Mononuclear cell (primary cell): ENCODE measurements around the gene RALB. TPM values are rescaled to one million over a fixed set of nuclear protein-coding genes. Genes with fewer than 3 reads are reported as not detected.

Experiments used
- H3K27me3 ChIP-seq: 2 replicates; pipeline ENCODE4 v1.6.0; 2011; ENCODE audit warnings: low read length, control low read depth; ENCODE audit not compliant: insufficient read depth
- H3K4me1 ChIP-seq: 2 replicates; pipeline ENCODE4 v1.5.1; 2011; ENCODE audit warnings: mild to moderate bottlenecking, low read length, control low read depth; ENCODE audit not compliant: insufficient read depth
- H3K4me3 ChIP-seq: 2 replicates; pipeline ENCODE4 v1.5.1; 2011; ENCODE audit warnings: mild to moderate bottlenecking, low read length, moderate library complexity
- H3K9me3 ChIP-seq: 2 replicates; pipeline ENCODE4 v1.5.1; 2011; ENCODE audit warnings: low read depth, mild to moderate bottlenecking, control low read depth, low read length
- total RNA-seq: library from RNA; depleted of rRNA; stranded (reverse); fragments of >200 nt; gene quantifications from one replicate; pipeline ENCODE4 v1.2.3, GENCODE V29; 2012

RALB gene
- total RNA-seq, 1 donor: 22.1 TPM

DNA sequence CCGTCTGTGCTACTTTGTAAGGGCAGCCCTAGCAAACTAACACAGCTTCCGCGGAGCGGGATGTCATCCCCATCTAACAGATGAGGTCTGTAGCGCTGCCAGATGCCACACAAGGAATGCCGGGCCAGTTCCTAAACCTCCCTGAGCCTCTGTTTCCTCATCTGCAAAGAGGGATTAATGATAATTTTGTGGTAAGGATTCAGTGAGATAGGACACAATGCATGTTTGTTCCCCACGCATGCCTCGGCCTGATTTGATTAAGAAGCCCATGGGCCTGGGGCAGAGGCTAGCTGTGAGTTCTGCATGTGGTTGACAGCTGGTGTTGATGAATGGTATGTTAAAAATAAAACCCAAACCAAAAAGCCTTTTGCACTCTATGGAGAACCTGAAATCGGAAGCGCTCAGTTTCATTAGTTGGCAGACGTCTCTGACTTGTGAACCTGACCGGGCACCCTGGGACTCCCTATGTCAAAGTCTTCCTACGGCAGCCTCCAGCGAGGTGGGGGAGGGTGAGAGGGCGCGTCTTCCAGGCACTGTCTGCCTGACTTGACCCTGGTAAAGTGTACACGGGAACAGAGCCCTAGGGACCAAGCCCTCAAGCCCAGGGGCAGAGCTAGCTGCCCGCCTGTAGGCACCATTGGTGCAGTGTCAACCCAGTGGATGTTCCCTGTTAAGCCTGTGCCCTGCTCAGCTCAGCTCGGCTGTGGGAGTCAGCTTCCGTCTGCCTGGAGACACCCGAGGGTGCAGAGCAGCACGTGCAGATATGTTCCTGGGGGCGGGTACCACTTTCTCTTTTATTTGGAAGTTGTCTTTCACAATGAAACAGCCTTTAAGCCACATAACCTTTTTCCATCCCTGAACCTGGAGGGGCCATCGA lies 78.5 kb downstream of the RALB start:
- Histone ChIP-seq H3K4me1 (no peaks in the 10 kb centered on the region), H3K27me3 (no peaks in the 10 kb centered on the region), H3K9me3 (no peaks in the 10 kb centered on the region), H3K4me3 (no peak overlapping the region)

DNA sequence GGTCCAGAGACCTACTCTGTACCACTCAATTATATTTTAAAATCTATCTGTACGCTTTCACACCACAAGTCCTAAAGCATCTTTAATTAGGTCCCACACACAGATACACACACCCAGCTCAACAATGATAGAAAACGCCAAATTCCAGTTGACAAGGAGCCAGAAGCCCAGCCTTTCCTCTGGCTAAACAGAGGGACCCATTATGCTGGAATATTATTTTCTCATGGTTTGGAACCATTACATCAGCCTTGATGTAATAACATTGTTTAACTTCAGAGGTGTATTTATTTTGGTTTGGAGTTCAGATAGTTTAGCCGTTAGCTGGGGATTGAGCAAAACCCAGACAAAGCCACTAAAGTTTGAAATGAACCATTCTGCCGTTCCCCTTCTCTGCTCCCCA lies 79.3 kb downstream of the RALB start:
- H3K27me3 ChIP-seq: no peaks in the 10 kb centered on the region

DNA sequence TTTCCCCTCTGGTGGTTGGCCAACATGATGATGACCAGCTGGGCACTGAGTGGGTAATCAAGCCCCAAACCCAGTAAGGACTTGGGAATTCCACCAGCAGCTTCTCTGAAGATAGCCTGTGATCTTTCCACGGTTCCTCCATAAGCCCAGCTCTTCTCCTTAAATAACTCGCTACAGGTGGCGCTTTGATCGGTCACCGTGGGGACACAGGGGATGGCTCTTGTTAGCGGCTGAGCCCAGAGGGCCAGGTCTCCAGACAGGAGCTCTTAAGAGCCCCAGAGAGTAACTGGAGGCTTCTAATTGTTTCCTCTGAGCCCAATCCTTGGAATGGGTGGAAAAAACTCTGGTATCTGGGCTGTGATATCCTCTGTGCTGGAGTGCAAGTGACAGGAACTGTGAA lies 79.7 kb downstream of the RALB start:
- Histone ChIP-seq H3K4me1 (no peaks in the 10 kb centered on the region), H3K27me3 (no peaks in the 10 kb centered on the region), H3K4me3 (no peak overlapping the region), H3K9me3 (no peaks in the 10 kb centered on the region)

More for the DNA sequence above, 79.3 kb downstream of the RALB start:
- Histone ChIP-seq H3K9me3 (no peaks in the 10 kb centered on the region), H3K4me3 (no peak overlapping the region), H3K4me1 (no peaks in the 10 kb centered on the region)

DNA sequence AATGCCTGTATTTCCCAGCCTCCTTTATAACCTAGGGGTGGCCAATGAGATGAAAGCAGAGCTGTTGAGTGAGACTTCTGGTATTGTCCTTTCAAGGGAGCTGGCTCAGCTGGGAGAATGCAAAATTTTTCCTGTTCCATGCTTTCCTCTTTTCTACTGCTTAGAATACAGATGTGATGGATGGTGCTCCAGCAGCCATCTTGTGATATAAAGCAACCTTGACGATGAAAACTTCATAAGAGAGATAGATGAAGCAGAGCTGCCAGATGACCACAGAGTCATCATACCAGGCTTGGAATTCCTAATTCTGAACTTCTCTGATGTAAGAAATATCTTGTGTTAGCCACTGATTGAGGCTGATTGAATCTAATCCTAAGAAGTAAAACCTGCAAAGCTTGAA lies 81.4 kb downstream of the RALB start:
- Histone ChIP-seq H3K27me3 (no peaks in the 10 kb centered on the region), H3K4me3 (no peak overlapping the region), H3K4me1 (peaks cover 14% of the 10 kb centered on the region), H3K9me3 (no peaks in the 10 kb centered on the region)

DNA sequence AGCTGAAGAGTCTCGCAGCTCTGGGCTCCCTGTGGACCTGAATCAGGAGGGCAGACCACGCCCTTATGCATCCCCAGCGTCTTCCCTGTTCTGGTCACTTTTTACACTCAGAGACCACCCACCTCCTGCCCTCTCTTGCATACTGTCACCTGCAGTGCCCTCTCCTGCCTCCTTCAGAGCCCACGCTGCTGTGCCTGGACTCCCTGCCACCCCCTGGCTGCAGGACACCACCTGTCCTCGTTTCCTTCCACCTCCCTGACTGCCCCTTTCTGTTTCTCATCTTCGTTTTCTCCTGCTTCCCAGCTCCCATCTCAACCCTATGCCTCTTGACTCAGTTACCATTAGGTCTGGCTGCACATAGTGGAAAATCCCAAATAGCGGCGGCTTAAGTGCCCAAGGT lies 84.1 kb downstream of the RALB start:
- H3K27me3 ChIP-seq: peaks cover 8% of the 10 kb centered on the region
- no peaks in the 10 kb centered on the region for H3K9me3 ChIP-seq
- no peak overlapping the region for H3K4me3 ChIP-seq

GRCh38 chr2:120338015-120338414 lies 85.4 kb downstream of the RALB start:
- Histone ChIP-seq H3K4me3 (no peak overlapping the region), H3K27me3 (peaks cover 20% of the 10 kb centered on the region), H3K9me3 (no peaks in the 10 kb centered on the region), H3K4me1 (peaks cover 36% of the 10 kb centered on the region)

More for the DNA sequence above, 84.1 kb downstream of the RALB start:
- peaks cover 24% of the 10 kb centered on the region for H3K4me1 ChIP-seq

DNA sequence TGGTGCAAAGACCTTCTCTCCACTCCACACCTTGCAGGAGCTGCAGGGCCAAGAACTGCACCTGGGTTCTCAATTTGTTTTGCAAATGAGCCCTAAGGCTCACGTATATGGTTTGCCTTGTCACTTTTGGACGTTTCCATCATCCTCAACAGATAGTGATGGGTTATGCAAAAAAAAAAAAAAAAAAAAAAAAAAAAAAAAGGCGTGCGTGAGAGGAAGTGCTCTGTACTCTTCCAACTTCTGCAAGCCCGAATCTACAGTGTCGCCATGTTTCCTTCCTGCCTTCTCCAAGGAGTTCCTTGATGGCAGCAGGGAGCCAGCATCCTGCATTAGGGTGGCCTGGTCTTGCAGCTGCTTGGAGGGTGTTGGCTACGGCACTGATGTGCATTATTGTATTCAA lies 89.3 kb downstream of the RALB start:
- Histone ChIP-seq H3K4me1 (peaks cover 57% of the 10 kb centered on the region), H3K9me3 (no peaks in the 10 kb centered on the region), H3K4me3 (no peak overlapping the region), H3K27me3 (peaks cover 34% of the 10 kb centered on the region)

DNA sequence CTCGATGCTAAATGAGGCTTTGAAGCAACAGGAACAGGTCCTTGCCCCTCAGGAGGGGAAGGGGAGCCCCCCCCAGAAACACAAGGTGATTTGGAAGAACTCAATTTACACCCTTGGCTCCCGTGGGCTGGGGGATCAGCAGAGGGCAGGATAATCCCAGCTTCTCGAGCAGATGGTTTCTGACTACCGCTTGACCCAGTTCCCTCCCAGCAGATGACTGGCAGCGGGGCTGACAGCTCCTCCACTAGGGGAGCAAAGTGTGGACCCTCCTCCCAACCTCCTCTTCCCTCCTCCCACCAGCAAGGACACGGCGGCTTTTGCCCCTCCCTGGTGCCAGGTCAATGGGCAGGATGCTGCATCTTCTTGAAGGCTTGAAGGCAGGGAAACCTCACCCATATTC lies 89.8 kb downstream of the RALB start:
- peaks cover 38% of the 10 kb centered on the region for H3K27me3 ChIP-seq
- no peaks in the 10 kb centered on the region for H3K9me3 ChIP-seq
- no peak overlapping the region for H3K4me3 ChIP-seq
- peaks cover 60% of the 10 kb centered on the region for H3K4me1 ChIP-seq

GRCh38 chr2:120343100-120343432 lies 90.4 kb downstream of the RALB start:
- H3K4me1 ChIP-seq: peaks cover 55% of the 10 kb centered on the region
- H3K4me3 ChIP-seq: no peak overlapping the region
- peaks cover 44% of the 10 kb centered on the region for H3K27me3 ChIP-seq
- no peaks in the 10 kb centered on the region for H3K9me3 ChIP-seq

DNA sequence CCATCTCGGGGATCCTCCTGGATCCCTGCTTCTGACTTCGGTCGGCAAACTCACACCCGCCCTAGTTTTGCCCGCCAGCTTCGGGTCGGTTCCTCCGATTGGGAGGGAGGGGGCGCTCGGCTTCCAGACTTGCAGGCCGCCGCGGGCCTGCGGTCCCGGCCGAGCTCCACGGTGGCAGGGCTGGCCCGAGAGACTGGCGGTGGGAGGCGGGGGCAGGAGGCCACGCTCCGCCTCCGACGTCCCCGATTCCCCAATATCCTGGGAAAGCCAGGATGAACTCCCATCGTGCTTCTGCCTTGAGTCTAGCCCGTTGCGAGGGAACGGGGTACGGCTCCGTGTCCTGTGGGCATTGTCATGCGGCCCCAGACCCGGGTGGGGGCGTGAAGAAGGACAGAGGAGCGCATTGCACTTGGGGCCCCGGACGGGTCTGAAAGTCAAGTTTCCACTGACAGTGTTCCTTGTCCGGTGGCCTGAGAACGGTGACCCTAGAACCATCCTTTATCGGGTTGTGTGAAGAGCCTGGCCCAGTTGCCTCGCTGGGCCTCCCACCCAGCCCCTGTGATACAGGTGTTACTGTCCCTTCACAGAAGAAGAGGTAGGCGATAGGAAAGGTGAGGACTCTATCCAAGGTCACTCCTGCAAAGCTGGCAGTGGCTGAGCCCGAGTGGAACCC lies 90.9 kb downstream of the RALB start:
- H3K27me3 ChIP-seq: peaks cover 50% of the 10 kb centered on the region
- H3K9me3 ChIP-seq: no peaks in the 10 kb centered on the region
- no peak overlapping the region for H3K4me3 ChIP-seq
- H3K4me1 ChIP-seq: peaks cover 50% of the 10 kb centered on the region

Other genes starting within 250 kb of the RALB start
- 7.1 TPM for gene EPB41L5, start 239.8 kb upstream of the RALB start, total RNA-seq
- gene TMEM185B, start 29.5 kb upstream of the RALB start, total RNA-seq: 17.5 TPM
- gene INHBB, start 93.3 kb downstream of the RALB start, total RNA-seq: 0.10 TPM